HepG2 (cell line): ENCODE data around the gene TMEM80. TPM values are rescaled to one million over a fixed set of nuclear protein-coding genes. Genes with fewer than 3 reads are reported as not detected.
A peak's percentile ranks its signal among the peaks of the same experiment; 100 is the strongest.

Source experiments
- AKAP8 ChIP-seq: sonication (generic); formaldehyde crosslinking; IDR thresholded peaks from 2 replicates; pipeline ENCODE4 v1.5.1; 2020; ENCODE audit warnings: mild to moderate bottlenecking, missing genetic modification reagents
- GATAD2A ChIP-seq: IDR thresholded peaks from 2 replicates; pipeline ENCODE4 v1.6.1; 2016
- GZF1 ChIP-seq: sonication (generic); formaldehyde crosslinking; IDR thresholded peaks from 2 replicates; pipeline ENCODE4 v1.5.1; 2020; ENCODE audit warnings: mild to moderate bottlenecking, missing genetic modification reagents
- HDAC6 ChIP-seq: fragments of 200-600 bp; sonication (generic); IDR thresholded peaks from 2 replicates; pipeline ENCODE4 v1.7.0; 2017; ENCODE audit warnings: mild to moderate bottlenecking, antibody characterized with exemption, low read length, low read depth
- HHEX ChIP-seq: IDR thresholded peaks from 2 replicates; pipeline ENCODE4 v1.6.1; 2016; ENCODE audit warnings: control low read depth
- KAT2B ChIP-seq: fragments of 150-350 bp; IDR thresholded peaks from 2 replicates; pipeline ENCODE4 v1.6.1; 2014; ENCODE audit warnings: low read depth, low read length, borderline replicate concordance
- MAZ ChIP-seq, 2 experiments: sonication (generic) in 1 of 2; formaldehyde crosslinking in 1 of 2; IDR thresholded peaks; 2 replicates each; pipeline versions ENCODE4 v1.5.0 to v1.6.1; 2012 to 2020; ENCODE audit warnings: low read depth in 2 of 2, mild to moderate bottlenecking in 2 of 2, borderline replicate concordance in 1 of 2, improper control_type of control experiment in 1 of 2, low read length in 1 of 2, missing genetic modification reagents in 1 of 2, moderate library complexity in 1 of 2
- MEIS2 ChIP-seq: sonication (generic); formaldehyde crosslinking; IDR thresholded peaks from 2 replicates; pipeline ENCODE4 v1.9.0; 2021; ENCODE audit warnings: mild to moderate bottlenecking, missing genetic modification reagents
- NAIF1 ChIP-seq: sonication (generic); formaldehyde crosslinking; IDR thresholded peaks from 2 replicates; pipeline ENCODE4 v1.5.0; 2020; ENCODE audit warnings: mild to moderate bottlenecking, missing genetic modification reagents, borderline replicate concordance
- NCOA1 ChIP-seq: sonication (generic); formaldehyde crosslinking; IDR thresholded peaks from 2 replicates; pipeline ENCODE4 v1.9.0; 2021; ENCODE audit warnings: missing genetic modification reagents
- SUZ12 ChIP-seq: fragments of 150-350 bp; IDR thresholded peaks from 2 replicates; pipeline ENCODE4 v1.6.1; 2014; ENCODE audit warnings: low read depth, low read length
- THRA ChIP-seq: sonication (generic); formaldehyde crosslinking; IDR thresholded peaks from 2 replicates; pipeline ENCODE4 v1.4.0; 2020; ENCODE audit warnings: missing genetic modification reagents, borderline replicate concordance
- ZFP91 ChIP-seq: sonication (generic); formaldehyde crosslinking; IDR thresholded peaks from 2 replicates; pipeline ENCODE4 v1.9.0; 2022; ENCODE audit warnings: missing genetic modification reagents, mild to moderate bottlenecking, borderline replicate concordance
- ZNF292 ChIP-seq: sonication (generic); formaldehyde crosslinking; IDR thresholded peaks from 2 replicates; pipeline ENCODE4 v1.8.1; 2022; ENCODE audit warnings: mild to moderate bottlenecking, low read depth, missing genetic modification reagents, borderline replicate concordance
- ZNF432 ChIP-seq: sonication (generic); formaldehyde crosslinking; IDR thresholded peaks from 2 replicates; pipeline ENCODE4 v1.5.0; 2020; ENCODE audit warnings: missing genetic modification reagents, mild to moderate bottlenecking, borderline replicate concordance
- ZNF547 ChIP-seq: sonication (generic); formaldehyde crosslinking; IDR thresholded peaks from 2 replicates; pipeline ENCODE4 v1.5.1; 2020; ENCODE audit warnings: mild to moderate bottlenecking, missing genetic modification reagents
- ZNF609 ChIP-seq: sonication (generic); formaldehyde crosslinking; IDR thresholded peaks from 2 replicates; pipeline ENCODE4 v1.4.0; 2020; ENCODE audit warnings: mild to moderate bottlenecking, missing genetic modification reagents, borderline replicate concordance
- ZNF776 ChIP-seq: sonication (generic); formaldehyde crosslinking; IDR thresholded peaks from 2 replicates; pipeline ENCODE4 v1.4.0; 2020; ENCODE audit warnings: mild to moderate bottlenecking, missing genetic modification reagents
- polyA plus RNA-seq, 8 experiments: library from polyadenylated mRNA; depleted of rRNA in 3 of 8; stranded (reverse) in 7 of 8; unstranded in 1 of 8; fragments of >200 nt; fragmentation: Illumina TruSeq in 4 of 8; extraction: Trizol in 4 of 8; gene quantifications; 2 replicates each; pipeline versions ENCODE4 v1.2.1 to v1.2.3, GENCODE V29; 2011 to 2016; ENCODE audit warnings: low read depth in 4 of 8, missing spikeins in 1 of 8, mixed read lengths in 1 of 8; ENCODE audit not compliant: insufficient read depth in 1 of 8
- total RNA-seq, 5 experiments: library from RNA; depleted of rRNA; stranded (reverse); fragments of >200 nt; fragmentation: Illumina TruSeq; extraction: Trizol; gene quantifications; 2 replicates each; pipeline ENCODE4 v1.2.3, GENCODE V29; 2016; ENCODE audit warnings: low read depth in 1 of 5
- TF ChIP-seq, protein P1 (sequence below): sonication (generic); formaldehyde crosslinking; IDR thresholded peaks from 2 replicates; pipeline ENCODE4 v1.4.0; 2020; ENCODE audit warnings: missing genetic modification reagents

Gene TMEM80
- total and polyA plus RNA-seq, 2 of the 13 experiments (the other 11 are each of a cell fraction or from before 2014, with no cell fraction given): 5.6 to 17.1 TPM

- TF ChIP-seq MAZ (IDR thresholded peaks at IDR 0.05; ENCODE audit: borderline replicate concordance, low read depth, low read length) (no peak; the same call in 1 of the 2 replicates), MAZ (CRISPR knock-in tag; IDR thresholded peaks at IDR 0.05; ENCODE audit: low read depth) (no peak), ZNF776 (CRISPR knock-in tag) (no peak), HHEX (CRISPR knock-in tag) (no peak), SUZ12 (no peak), ZFP91 (no peak), GZF1 (CRISPR knock-in tag) (no peak), KAT2B (no peak), ZNF609 (CRISPR knock-in tag) (no peak), HDAC6 (no peak), THRA (CRISPR knock-in tag) (0 out of 2 replicates have a peak, but pooled peaks have one; percentile 11), AKAP8 (CRISPR knock-in tag) (no peak), ZNF292 (CRISPR knock-in tag) (no peak), GATAD2A (CRISPR knock-in tag) (no peak), NAIF1 (CRISPR knock-in tag) (no peak), NCOA1 (CRISPR knock-in tag) (0 out of 2 replicates have a peak, but pooled peaks have one; percentile 49), ZNF432 (CRISPR knock-in tag) (no peak), ZNF547 (no peak), MEIS2 (CRISPR knock-in tag) (peak; percentile 43; the same call in 1 of the 2 replicates)
- TF ChIP-seq, protein P1, sequence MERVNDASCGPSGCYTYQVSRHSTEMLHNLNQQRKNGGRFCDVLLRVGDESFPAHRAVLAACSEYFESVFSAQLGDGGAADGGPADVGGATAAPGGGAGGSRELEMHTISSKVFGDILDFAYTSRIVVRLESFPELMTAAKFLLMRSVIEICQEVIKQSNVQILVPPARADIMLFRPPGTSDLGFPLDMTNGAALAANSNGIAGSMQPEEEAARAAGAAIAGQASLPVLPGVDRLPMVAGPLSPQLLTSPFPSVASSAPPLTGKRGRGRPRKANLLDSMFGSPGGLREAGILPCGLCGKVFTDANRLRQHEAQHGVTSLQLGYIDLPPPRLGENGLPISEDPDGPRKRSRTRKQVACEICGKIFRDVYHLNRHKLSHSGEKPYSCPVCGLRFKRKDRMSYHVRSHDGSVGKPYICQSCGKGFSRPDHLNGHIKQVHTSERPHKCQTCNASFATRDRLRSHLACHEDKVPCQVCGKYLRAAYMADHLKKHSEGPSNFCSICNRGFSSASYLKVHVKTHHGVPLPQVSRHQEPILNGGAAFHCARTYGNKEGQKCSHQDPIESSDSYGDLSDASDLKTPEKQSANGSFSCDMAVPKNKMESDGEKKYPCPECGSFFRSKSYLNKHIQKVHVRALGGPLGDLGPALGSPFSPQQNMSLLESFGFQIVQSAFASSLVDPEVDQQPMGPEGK (CRISPR knock-in tag): peak; percentile 75
These were observed 10.2 kb downstream of the TMEM80 start, which contains the start of gene EPS8L2 (continued) for GRCh38 chr11:705646-706438.
